Measurements from ENCODE around the gene AXIN2. TPM values are rescaled to one million over a fixed set of nuclear protein-coding genes. Genes with fewer than 3 reads are reported as not detected.

AXIN2 gene
- total RNA-seq, 1 donor from 2014 or later = 21.0 TPM

GRCh38 chr17:65523853-65524664, 37.4 kb downstream of the AXIN2 start:
- Histone ChIP-seq H3K36me3 (peaks cover 4% of the 10 kb centered on the region), H3K27ac (replicated peaks) (no peak overlapping the region), H3K4me3 (no peak overlapping the region), H3K27me3 (ENCODE audit: low read depth) (no peaks in the 10 kb centered on the region), H3K9me3 (replicated peaks) (no peaks in the 10 kb centered on the region), H3K4me1 (no peaks in the 10 kb centered on the region)
- intact Hi-C loops (cut with micrococcal nuclease) = no loop called here
- DNase-seq = no peak
- TF ChIP-seq CTCF (IDR thresholded peaks at IDR 0.05; ENCODE audit: borderline replicate concordance) = no peak

GRCh38 chr17:65523411-65523810, 38.0 kb downstream of the AXIN2 start:
- no peak overlapping the region for H3K27ac ChIP-seq (replicated peaks)
- no peaks in the 10 kb centered on the region for H3K27me3 ChIP-seq (ENCODE audit: low read depth)
- no peak for DNase-seq
- no peaks in the 10 kb centered on the region for H3K36me3 ChIP-seq
- TF ChIP-seq CTCF (IDR thresholded peaks at IDR 0.05; ENCODE audit: borderline replicate concordance) = no peak
- H3K4me3 ChIP-seq = no peak overlapping the region
- intact Hi-C loops (cut with micrococcal nuclease) = no loop called here
- H3K4me1 ChIP-seq = no peaks in the 10 kb centered on the region
- no peaks in the 10 kb centered on the region for H3K9me3 ChIP-seq (replicated peaks)

- H3K4me3 ChIP-seq = no peak overlapping the region
- no peak overlapping the region for H3K27ac ChIP-seq (replicated peaks)
- DNase-seq = no peak
- no peaks in the 10 kb centered on the region for H3K4me1 ChIP-seq
- TF ChIP-seq CTCF (IDR thresholded peaks at IDR 0.05; ENCODE audit: borderline replicate concordance) = no peak
- intact Hi-C loops (cut with micrococcal nuclease) = no loop called here
- no peaks in the 10 kb centered on the region for H3K36me3 ChIP-seq
- no peaks in the 10 kb centered on the region for H3K27me3 ChIP-seq (ENCODE audit: low read depth)
- no peaks in the 10 kb centered on the region for H3K9me3 ChIP-seq (replicated peaks)
Measured at GRCh38 chr17:65522751-65523404, 38.6 kb downstream of the AXIN2 start.

GRCh38 chr17:65519462-65519861, 42.0 kb downstream of the AXIN2 start:
- Histone ChIP-seq H3K27me3 (ENCODE audit: low read depth) (no peaks in the 10 kb centered on the region), H3K4me1 (no peaks in the 10 kb centered on the region), H3K36me3 (no peaks in the 10 kb centered on the region), H3K4me3 (no peak overlapping the region), H3K27ac (replicated peaks) (no peak overlapping the region), H3K9me3 (replicated peaks) (no peaks in the 10 kb centered on the region)
- intact Hi-C loops (cut with micrococcal nuclease) = no loop called here
- no peak for TF ChIP-seq CTCF (IDR thresholded peaks at IDR 0.05; ENCODE audit: borderline replicate concordance)
- no peak for DNase-seq

DNA sequence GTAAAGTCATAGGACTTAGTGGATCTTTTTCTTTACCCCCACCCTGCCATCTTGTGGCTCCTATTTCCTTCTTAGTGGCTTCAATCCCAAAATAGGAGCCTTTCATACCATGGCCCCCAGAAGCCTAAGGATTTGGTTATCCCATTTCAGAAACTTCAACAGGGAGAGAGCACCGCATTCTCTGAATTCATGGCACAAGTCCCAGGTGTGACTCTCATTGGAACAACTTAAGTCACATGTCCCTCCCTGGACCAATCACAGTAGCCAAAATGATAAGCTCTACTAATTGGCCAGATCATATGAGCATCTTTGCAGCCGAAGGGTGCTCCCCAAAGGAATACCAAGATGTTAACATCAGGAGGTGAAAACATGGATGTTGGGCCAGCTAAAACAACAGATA, 43.2 kb downstream of the AXIN2 start:
- H3K4me1 ChIP-seq = no peaks in the 10 kb centered on the region
- H3K27me3 ChIP-seq (ENCODE audit: low read depth) = no peaks in the 10 kb centered on the region
- H3K36me3 ChIP-seq = no peaks in the 10 kb centered on the region
- TF ChIP-seq CTCF (IDR thresholded peaks at IDR 0.05; ENCODE audit: borderline replicate concordance) = no peak
- intact Hi-C loops (cut with micrococcal nuclease) = no loop called here
- no peak overlapping the region for H3K4me3 ChIP-seq
- DNase-seq = no peak
- H3K9me3 ChIP-seq (replicated peaks) = no peaks in the 10 kb centered on the region
- H3K27ac ChIP-seq (replicated peaks) = no peak overlapping the region

All from left ventricle myocardium inferior (tissue), 1 donor.